ENCODE results near the gene SELENOW.
A peak's percentile ranks its signal among the peaks of the same experiment; 100 is the strongest.

SELENOW gene

DNA sequence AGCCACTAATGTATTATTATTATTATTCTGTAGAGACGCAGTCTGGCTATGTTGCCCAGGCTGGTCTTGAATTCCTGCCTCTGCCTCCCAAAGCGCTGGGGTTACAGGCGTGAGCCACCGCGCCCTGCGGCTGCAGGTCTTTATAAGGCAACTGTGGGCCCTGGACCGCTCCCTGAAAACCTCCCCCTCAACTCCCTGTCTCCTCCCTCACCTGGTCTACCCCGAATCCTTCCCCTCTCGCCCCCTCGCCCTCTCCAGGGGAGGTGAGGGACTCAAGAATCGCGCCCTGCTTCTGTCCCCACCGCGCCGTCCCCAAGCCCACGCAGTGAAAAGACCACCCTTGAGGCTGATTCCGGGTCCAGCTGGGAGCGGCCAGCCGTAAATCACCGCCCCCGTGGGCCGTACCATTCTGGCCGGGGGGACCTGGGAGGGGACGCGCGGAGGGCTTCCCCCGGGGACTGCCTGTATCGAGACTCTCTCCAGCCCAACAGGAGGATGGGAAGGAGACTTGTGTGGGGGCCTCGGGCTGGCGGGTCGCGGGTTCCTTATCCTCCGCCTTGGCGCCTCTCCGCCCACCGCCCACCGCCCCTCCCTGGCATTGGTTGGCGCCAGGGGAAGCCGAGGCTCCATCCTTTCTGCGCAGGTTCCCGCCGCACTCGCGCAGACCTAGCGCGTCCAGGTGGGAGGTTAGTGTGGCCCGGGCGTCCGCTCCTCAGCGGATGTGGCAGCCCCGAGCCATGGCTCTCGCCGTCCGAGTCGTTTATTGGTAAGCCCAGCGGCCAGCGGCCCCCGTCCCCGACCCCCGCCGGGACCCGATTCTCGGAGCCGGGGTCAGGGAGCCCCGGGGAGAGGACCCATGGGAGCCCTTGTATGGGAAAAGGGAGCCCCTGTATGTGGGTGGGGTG is at the start of gene SELENOW:
TSS of gene SELENOW (plus strand) at position 655 of the 905 bp plus-strand sequence. CDS start at position 738, 83 bp downstream.
- peak within 1 kb of the TSS; percentile 82 for H2AFZ ChIP-seq (ENCODE audit: low read length)
- peaks cover 20% of the 10 kb centered on the region for H4K20me1 ChIP-seq (ENCODE audit: insufficient read depth, low read length, poor library complexity, severe bottlenecking)
- peak within 1 kb of the TSS; percentile 95 for H3K4me2 ChIP-seq (ENCODE audit: low read depth, low read length, poor library complexity, severe bottlenecking)
- no peaks in the 10 kb centered on the region; the same call in 1 of the 2 replicates for H3K36me3 ChIP-seq (ENCODE audit: insufficient read depth, low read length)
- H3K9me3 ChIP-seq (ENCODE audit: insufficient read depth, low read depth, low read length): no peaks in the 10 kb centered on the region
- no peaks in the 10 kb centered on the region for H3K9me2 ChIP-seq (replicated peaks; ENCODE audit: low read depth, low read length)
- peaks cover 39% of the 10 kb centered on the region for H3K79me2 ChIP-seq (ENCODE audit: insufficient read depth, low read length)
- peak within 1 kb of the TSS; percentile 97 for H3K9ac ChIP-seq (ENCODE audit: low read depth, low read length, poor library complexity, severe bottlenecking)
- H3K4me1 ChIP-seq (ENCODE audit: insufficient read depth, low read length, poor library complexity, severe bottlenecking): peaks cover 18% of the 10 kb centered on the region
- H3K27me3 ChIP-seq (ENCODE audit: insufficient read depth, low read length, poor library complexity, severe bottlenecking): no peaks in the 10 kb centered on the region
- H3F3A ChIP-seq (ENCODE audit: low read depth): no peaks in the 10 kb centered on the region
- H3K4me3 ChIP-seq (ENCODE audit: low read length, poor library complexity, severe bottlenecking): peak within 1 kb of the TSS; percentile 82
- TF ChIP-seq EZH2phosphoT487 (IDR thresholded peaks at IDR 0.05; ENCODE audit: borderline replicate concordance) (no peak), CTCF (conservative IDR thresholded peaks at IDR 0.05; ENCODE audit: low read length) (no peak)

DNA sequence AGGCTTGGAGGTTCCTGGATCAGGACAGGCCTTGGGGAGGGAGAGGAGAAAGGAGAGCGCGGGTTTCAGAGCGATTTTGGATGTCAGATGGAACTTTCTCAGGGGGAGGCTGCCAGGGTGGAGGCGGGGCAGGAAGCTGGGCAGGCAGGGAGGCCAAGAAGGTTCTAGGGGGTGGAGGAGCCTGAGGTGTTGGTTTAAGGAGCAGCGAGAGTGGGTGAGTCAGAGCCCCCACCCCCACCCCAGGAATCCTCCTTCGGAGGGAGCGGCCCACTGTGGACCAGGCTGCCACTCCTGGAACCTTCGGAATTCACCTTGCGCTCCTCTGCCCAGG is 49.1 kb upstream of the SELENOW start:
- no peaks in the 10 kb centered on the region for H3K36me3 ChIP-seq (ENCODE audit: insufficient read depth, low read length)
- H4K20me1 ChIP-seq (ENCODE audit: insufficient read depth, low read length, poor library complexity, severe bottlenecking): no peaks in the 10 kb centered on the region
- H3K4me1 ChIP-seq (ENCODE audit: insufficient read depth, low read length, poor library complexity, severe bottlenecking): peaks cover 20% of the 10 kb centered on the region
- peaks cover 3% of the 10 kb centered on the region; the same call in 1 of the 2 replicates for H3F3A ChIP-seq (ENCODE audit: low read depth)
- peak overlapping the region; percentile 79 for H3K4me3 ChIP-seq (ENCODE audit: low read length, poor library complexity, severe bottlenecking)
- no peaks in the 10 kb centered on the region for H3K9me2 ChIP-seq (replicated peaks; ENCODE audit: low read depth, low read length)
- no peaks in the 10 kb centered on the region for H3K27me3 ChIP-seq (ENCODE audit: insufficient read depth, low read length, poor library complexity, severe bottlenecking)
- peak overlapping the region; percentile 68 for H2AFZ ChIP-seq (ENCODE audit: low read length)
- TF ChIP-seq CTCF (conservative IDR thresholded peaks at IDR 0.05; ENCODE audit: low read length) (no peak), EZH2phosphoT487 (IDR thresholded peaks at IDR 0.05; ENCODE audit: borderline replicate concordance) (no peak)
- 0 out of 2 replicates have a peak, but pooled peaks cover 3% of the 10 kb centered on the region for H3K79me2 ChIP-seq (ENCODE audit: insufficient read depth, low read length)
- peak overlapping the region; percentile 98 for H3K4me2 ChIP-seq (ENCODE audit: low read depth, low read length, poor library complexity, severe bottlenecking)
- H3K9me3 ChIP-seq (ENCODE audit: insufficient read depth, low read depth, low read length): no peaks in the 10 kb centered on the region
- peak overlapping the region; percentile 88 for H3K9ac ChIP-seq (ENCODE audit: low read depth, low read length, poor library complexity, severe bottlenecking)

DNA sequence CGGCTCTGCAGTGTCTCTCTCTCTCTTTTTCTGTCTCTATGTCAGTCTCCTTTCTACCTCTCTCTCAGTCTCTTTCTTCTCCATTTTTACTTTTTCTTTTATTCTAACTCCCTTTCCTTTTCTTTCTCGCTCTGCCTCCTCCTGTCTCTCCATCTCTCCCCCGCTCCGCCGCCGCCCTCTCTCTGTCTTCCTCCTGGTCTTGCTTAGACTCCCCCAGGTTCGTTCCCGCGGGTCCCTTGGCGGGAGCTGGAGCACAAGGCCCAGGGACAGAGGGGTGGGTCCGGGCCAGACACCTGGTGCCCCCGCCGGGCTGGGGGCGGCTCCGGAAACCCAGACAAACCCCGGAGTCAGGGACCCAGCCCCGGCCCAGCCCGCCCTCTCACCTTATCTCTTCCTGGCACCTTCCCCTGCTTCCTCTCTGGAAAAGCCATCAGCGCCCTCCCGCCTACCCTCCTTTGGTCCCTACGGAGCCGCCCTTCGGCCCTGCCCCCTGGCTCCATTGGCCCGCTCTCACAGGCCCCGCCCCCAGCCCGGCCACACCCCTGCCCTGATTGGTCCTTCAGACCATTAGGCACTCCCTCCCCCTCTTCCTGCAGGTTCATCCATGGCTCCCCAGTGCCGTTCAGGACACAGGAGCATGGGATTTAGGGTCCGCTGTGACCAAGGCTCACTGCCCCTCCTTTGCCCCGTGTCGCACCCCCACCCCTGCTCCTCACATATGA is 48.5 kb upstream of the SELENOW start:
- peak overlapping the region; percentile 68 for H2AFZ ChIP-seq (ENCODE audit: low read length)
- no peaks in the 10 kb centered on the region for H3K36me3 ChIP-seq (ENCODE audit: insufficient read depth, low read length)
- TF ChIP-seq EZH2phosphoT487 (IDR thresholded peaks at IDR 0.05; ENCODE audit: borderline replicate concordance): no peak
- no peak for TF ChIP-seq CTCF (conservative IDR thresholded peaks at IDR 0.05; ENCODE audit: low read length)

More for the DNA sequence above, 48.5 kb upstream of the SELENOW start:
- peak overlapping the region; percentile 79 for H3K4me3 ChIP-seq (ENCODE audit: low read length, poor library complexity, severe bottlenecking)
- peaks cover 20% of the 10 kb centered on the region for H3K4me1 ChIP-seq (ENCODE audit: insufficient read depth, low read length, poor library complexity, severe bottlenecking)
- H3K4me2 ChIP-seq (ENCODE audit: low read depth, low read length, poor library complexity, severe bottlenecking): peak overlapping the region; percentile 98
- H3K79me2 ChIP-seq (ENCODE audit: insufficient read depth, low read length): 0 out of 2 replicates have a peak, but pooled peaks cover 3% of the 10 kb centered on the region
- peak overlapping the region; percentile 88 for H3K9ac ChIP-seq (ENCODE audit: low read depth, low read length, poor library complexity, severe bottlenecking)
- H4K20me1 ChIP-seq (ENCODE audit: insufficient read depth, low read length, poor library complexity, severe bottlenecking): no peaks in the 10 kb centered on the region
- H3K9me2 ChIP-seq (replicated peaks; ENCODE audit: low read depth, low read length): no peaks in the 10 kb centered on the region
- H3K27me3 ChIP-seq (ENCODE audit: insufficient read depth, low read length, poor library complexity, severe bottlenecking): no peaks in the 10 kb centered on the region
- peaks cover 3% of the 10 kb centered on the region; the same call in 1 of the 2 replicates for H3F3A ChIP-seq (ENCODE audit: low read depth)
- H3K9me3 ChIP-seq (ENCODE audit: insufficient read depth, low read depth, low read length): no peaks in the 10 kb centered on the region

All from Loucy (cell line).